Chondrocyte (in vitro differentiated cells): ENCODE data around the gene CTDNEP1. TPM values are rescaled to one million over a fixed set of nuclear protein-coding genes. Genes with fewer than 3 reads are reported as not detected.

Experiments used
- DNase-seq: peaks from one replicate; pipeline ENCODE4 v3.0.0; 2021; ENCODE audit warnings: mixed read lengths, low spot score
- H3K27ac Mint-ChIP-seq: one replicate; pipeline ENCODE4 v1.8.0; 2021; ENCODE audit warnings: mild to moderate bottlenecking, moderate library complexity, mixed read lengths; ENCODE audit not compliant: unreplicated experiment
- H3K27me3 Mint-ChIP-seq: 2 replicates; pipeline ENCODE4 v1.8.0; 2021; ENCODE audit warnings: low read depth, mixed read lengths
- H3K36me3 Mint-ChIP-seq: 2 replicates; pipeline ENCODE4 v1.8.0; 2021; ENCODE audit warnings: low read depth, mixed read lengths
- H3K4me1 Mint-ChIP-seq: 2 replicates; pipeline ENCODE4 v1.8.0; 2021; ENCODE audit warnings: low read depth, mild to moderate bottlenecking, mixed read lengths
- H3K4me3 Mint-ChIP-seq: one replicate; pipeline ENCODE4 v1.8.0; 2021; ENCODE audit warnings: mild to moderate bottlenecking, moderate library complexity, mixed read lengths; ENCODE audit not compliant: unreplicated experiment
- H3K9me3 Mint-ChIP-seq: 2 replicates; pipeline ENCODE4 v1.8.0; 2021; ENCODE audit warnings: low read depth, mixed read lengths
- total RNA-seq: library from RNA; stranded (reverse); gene quantifications from 3 replicates; pipeline ENCODE4 v1.2.1, GENCODE V29; 2021
- TF ChIP-seq, protein P1 (sequence below): fragments of 200-600 bp; sonication (generic); IDR thresholded peaks from 2 replicates; pipeline ENCODE4 v1.5.0; 2021; ENCODE audit warnings: antibody characterized with exemption, mild to moderate bottlenecking, moderate library complexity

The CTDNEP1 gene
- total RNA-seq, 1 donor from 2014 or later = 105 TPM

DNA sequence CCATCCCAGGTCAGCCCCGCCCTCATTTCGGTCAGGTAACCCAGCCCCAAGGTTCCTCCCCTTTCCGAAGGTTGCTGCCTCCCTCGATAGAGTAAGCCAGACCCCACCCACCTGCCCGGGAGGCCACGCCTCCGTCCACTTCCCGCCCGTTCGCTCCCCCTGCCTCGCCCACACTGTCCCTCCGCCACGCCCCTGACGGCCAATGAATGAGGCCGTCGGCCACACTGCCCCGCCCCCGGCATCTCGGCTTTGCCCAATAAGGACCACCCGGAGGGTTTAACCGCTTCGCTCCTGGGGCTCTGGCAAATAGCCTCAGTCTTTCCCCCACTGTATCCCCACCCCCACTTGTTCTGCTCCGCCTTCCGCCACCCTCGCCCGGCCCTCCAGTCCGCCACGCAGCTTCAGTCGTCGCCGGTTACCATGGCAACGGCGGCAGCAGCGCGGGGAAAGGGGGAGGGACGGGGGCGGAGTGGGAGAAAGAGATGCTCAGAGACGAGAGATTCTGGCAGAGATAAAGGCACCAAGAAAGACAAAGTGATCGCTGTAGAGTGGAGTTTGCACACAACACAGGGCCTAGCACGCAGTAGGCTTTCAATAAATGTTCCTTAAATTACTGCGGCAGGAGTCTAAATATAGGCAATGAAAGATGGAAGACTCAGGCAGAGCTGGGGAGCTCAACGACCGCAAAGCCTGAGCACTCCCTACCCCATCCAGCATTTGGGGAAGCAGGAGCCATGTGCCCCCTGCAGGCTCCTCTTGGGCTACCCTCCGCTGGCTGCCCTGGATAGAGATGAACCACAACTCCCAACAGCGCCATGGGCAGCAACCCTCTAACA lies 37.0 kb downstream of the CTDNEP1 start:
- no peaks in the 10 kb centered on the region for H3K9me3 Mint-ChIP-seq
- peak; percentile 99 for DNase-seq
- H3K27me3 Mint-ChIP-seq = no peaks in the 10 kb centered on the region
- peak overlapping the region; percentile 97 for H3K27ac Mint-ChIP-seq
- TF ChIP-seq, protein P1, sequence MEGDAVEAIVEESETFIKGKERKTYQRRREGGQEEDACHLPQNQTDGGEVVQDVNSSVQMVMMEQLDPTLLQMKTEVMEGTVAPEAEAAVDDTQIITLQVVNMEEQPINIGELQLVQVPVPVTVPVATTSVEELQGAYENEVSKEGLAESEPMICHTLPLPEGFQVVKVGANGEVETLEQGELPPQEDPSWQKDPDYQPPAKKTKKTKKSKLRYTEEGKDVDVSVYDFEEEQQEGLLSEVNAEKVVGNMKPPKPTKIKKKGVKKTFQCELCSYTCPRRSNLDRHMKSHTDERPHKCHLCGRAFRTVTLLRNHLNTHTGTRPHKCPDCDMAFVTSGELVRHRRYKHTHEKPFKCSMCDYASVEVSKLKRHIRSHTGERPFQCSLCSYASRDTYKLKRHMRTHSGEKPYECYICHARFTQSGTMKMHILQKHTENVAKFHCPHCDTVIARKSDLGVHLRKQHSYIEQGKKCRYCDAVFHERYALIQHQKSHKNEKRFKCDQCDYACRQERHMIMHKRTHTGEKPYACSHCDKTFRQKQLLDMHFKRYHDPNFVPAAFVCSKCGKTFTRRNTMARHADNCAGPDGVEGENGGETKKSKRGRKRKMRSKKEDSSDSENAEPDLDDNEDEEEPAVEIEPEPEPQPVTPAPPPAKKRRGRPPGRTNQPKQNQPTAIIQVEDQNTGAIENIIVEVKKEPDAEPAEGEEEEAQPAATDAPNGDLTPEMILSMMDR = peak; percentile 80
- H3K36me3 Mint-ChIP-seq = no peaks in the 10 kb centered on the region
- H3K4me3 Mint-ChIP-seq = peak overlapping the region; percentile 87
- H3K4me1 Mint-ChIP-seq = peaks cover 60% of the 10 kb centered on the region

DNA sequence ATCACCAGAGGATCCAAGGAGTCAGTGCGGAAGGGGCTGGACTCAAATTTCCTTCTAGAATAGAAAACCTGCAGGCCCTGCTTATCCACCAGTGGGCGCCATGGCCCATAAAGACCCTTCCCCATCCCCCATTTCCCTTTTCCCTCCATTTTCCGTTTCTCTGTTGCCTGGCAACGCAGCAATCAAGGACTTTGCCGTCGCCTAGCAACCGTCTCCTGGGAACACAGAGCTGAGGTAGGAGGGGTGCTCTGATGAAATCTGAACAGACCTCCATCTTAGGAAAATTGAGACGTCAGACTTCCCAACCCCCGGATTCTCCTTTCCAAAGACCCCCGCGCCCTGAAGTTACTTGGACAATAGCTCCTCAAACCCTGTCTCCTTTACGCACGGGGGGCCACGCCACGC lies 37.6 kb downstream of the CTDNEP1 start:
- H3K4me1 Mint-ChIP-seq = peaks cover 53% of the 10 kb centered on the region
- TF ChIP-seq, protein P1 = peak; percentile 72
- peak overlapping the region; percentile 97 for H3K27ac Mint-ChIP-seq

DNA sequence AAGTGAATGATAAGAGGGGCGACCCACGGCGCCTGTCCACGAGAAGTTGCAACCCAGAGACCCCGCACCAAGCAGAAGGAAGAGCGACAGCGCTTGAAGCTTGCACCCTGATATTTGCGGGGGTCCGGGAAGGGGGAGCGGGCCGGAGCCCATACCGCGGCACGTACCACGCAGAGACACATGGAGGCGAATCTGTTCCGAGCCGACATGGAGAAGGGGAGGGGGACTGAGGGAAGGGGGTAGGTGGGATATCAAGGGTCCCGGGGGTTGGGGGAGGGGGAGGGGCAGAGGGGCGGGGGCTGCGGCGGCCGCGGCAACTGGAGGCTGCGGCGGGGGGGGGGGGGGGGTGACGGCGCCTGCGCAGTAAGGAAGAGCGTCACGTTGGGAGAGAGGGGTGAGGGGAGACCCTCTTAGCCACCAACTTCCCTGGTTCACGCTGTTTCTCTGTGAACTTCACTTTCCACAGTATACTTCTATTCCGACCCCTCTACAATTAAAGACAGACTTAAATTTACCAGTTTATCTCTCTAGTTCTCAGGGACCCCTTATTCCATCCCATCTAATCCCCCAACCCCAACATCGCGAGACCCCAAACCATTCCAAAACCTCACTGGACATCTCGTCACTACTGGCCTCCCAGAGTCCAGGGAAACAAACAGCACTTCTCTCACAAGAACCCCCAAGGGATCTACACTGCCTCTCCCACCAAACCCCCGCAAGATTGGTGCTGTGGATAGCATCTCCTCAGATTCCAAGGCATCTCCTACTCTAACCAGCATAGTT lies 39.9 kb downstream of the CTDNEP1 start:
- Mint-ChIP-seq H3K9me3 (no peaks in the 10 kb centered on the region), H3K27me3 (no peaks in the 10 kb centered on the region), H3K4me3 (no peak overlapping the region), H3K4me1 (peaks cover 37% of the 10 kb centered on the region), H3K36me3 (no peaks in the 10 kb centered on the region), H3K27ac (no peak overlapping the region)
- DNase-seq = no peak
- TF ChIP-seq, protein P1 = no peak

More for the DNA sequence above, 37.6 kb downstream of the CTDNEP1 start:
- H3K4me3 Mint-ChIP-seq = peak overlapping the region; percentile 87
- no peak for DNase-seq
- H3K36me3 Mint-ChIP-seq = no peaks in the 10 kb centered on the region
- no peaks in the 10 kb centered on the region for H3K9me3 Mint-ChIP-seq
- H3K27me3 Mint-ChIP-seq = no peaks in the 10 kb centered on the region

DNA sequence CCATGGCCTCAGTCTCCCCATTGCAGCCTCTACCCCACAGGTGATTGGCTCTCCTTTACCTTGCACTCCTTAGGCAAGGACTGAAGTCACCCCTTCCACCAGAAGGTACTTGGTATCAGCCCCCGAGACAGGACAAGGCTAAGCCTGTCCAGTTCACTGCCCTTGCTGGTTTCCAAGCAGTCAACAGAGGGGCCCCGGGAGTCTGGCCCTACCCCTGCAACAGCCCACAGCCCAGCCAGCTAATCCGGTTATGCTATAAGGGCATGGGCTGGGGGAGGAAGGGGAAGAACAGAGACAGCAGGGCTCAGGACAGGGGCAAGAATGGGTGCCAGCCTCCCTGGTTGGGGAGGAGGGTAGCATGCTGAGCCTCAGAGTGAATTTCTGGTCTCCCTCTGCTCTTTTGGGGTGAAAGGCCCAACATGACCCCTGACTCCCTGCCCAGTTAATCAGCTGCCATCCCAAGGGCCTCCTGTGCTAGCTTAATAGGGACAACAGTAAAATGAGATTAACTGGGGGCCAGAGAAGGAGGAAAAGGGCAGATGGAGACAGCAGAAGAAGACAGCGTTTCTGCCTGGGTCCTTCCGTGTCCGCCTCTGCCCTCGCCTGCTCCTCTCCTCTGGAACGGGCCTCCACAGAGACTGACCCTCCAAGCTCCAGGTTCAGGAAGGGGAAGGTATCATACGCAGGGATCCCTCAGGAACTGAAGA lies 42.6 kb downstream of the CTDNEP1 start:
- TF ChIP-seq, protein P1 = no peak
- DNase-seq = no peak
- no peaks in the 10 kb centered on the region for H3K27me3 Mint-ChIP-seq
- no peaks in the 10 kb centered on the region for H3K9me3 Mint-ChIP-seq
- no peaks in the 10 kb centered on the region for H3K36me3 Mint-ChIP-seq
- H3K4me1 Mint-ChIP-seq = peaks cover 29% of the 10 kb centered on the region
- H3K27ac Mint-ChIP-seq = no peak overlapping the region
- H3K4me3 Mint-ChIP-seq = no peak overlapping the region

DNA sequence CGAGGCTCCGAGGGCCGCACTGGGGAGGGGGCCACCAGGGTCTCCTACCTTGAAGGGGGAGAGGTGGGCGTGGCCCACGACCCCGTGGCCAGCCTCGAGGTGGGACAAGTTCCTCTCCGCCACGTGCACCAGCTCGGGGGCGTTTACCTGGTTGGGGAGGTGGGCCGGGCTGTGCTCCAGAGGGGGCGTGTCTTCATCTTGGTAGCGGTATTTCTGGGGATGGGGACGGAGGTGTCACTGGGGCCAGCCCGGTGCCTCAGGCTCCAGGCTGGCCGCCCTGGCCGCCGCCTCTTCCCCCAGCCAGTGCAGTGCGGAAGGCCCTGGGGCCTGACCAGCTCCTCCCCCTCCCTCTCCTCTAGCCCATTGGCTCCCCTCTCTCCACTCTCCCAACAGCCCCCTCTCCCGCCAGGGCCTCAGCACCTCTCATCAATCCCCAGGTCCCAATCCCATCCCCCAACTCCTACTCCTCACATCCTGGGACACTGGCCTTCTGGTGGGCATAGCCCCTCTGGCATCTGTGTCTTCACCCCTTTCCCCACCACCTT lies 43.4 kb downstream of the CTDNEP1 start:
- peaks cover 3% of the 10 kb centered on the region for H3K36me3 Mint-ChIP-seq
- no peak overlapping the region for H3K27ac Mint-ChIP-seq
- peaks cover 22% of the 10 kb centered on the region for H3K4me1 Mint-ChIP-seq
- H3K9me3 Mint-ChIP-seq = no peaks in the 10 kb centered on the region
- H3K4me3 Mint-ChIP-seq = no peak overlapping the region
- TF ChIP-seq, protein P1 = no peak
- H3K27me3 Mint-ChIP-seq = no peaks in the 10 kb centered on the region
- DNase-seq = no peak
